Heart left ventricle (tissue), 13 donors: ENCODE results near the gene PTPRD.

Experiments
- POLR2A ChIP-seq, 2 donors: fragments of 450-650 bp; IDR thresholded peaks; one replicate each; pipeline ENCODE4 v1.6.1; 2017; ENCODE audit warnings: antibody characterized with exemption in 2 of 2, mild to moderate bottlenecking in 2 of 2, moderate library complexity in 2 of 2
- TF ChIP-seq, protein P1 (sequence below), 12 donors: fragments of 200-600 bp; sonication (generic) in 4 of 12; IDR thresholded peaks; one replicate each; pipeline versions ENCODE4 v1.5.0 to v1.8.0; 2018 to 2022; ENCODE audit warnings: antibody characterized with exemption in 12 of 12, mild to moderate bottlenecking in 5 of 12
- donor health status: ischemic (EF 13 %, LVEDD 7.1; RV severe dilation, severe dysfunction).
- donor health status: DM: no; HTN: yes; CAD: no.
- donor health status: DM: no; HTN: no; CAD: no.
- donor health status: ischemic (EF 25% LVEDD 6.9; RV normal size, moderate dysfunction).
- donor health status: ischemic (EF 25% LVEDD 5.7; RV mildly dilated, moderate dysfunction).
- donor health status: ischemic (EF 35%, LVEDD 5.7; RV mildly dilated, moderate dysfunction).
- donor health status: nonischemic (EF 11% LVEDD 7.7; RV severe dilation, severe dysfunction).
- donor health status: DM: yes; HTN: yes; CAD: no.
- donor health status: PGD.
- donor health status: ischemic (EF 29% LVEDD 5.4; RV normal size, mild dysfunction).
- donor health status: nonischemic (EF 23%, LVEDD 6.1; RV moderate dilation, normal function).

DNA sequence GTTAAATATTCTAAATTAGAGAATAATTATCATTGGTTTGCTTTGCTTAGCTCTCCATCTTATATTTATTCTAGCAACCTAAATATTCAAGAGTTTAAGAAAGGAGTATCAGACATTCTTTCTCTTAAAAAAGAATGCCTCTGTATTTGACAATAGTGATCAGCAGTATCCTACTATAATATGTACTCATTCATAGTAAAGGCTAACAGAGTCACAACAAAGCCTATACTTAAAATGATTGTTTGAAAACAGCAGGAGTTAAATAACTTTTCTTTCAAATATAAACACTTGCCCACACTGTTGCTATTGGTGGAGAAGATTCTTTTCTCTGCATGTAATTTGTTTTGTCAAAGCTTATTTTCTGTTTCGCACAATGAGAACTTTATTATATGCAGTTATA, 178.4 kb downstream of the PTPRD start:
- TF ChIP-seq POLR2A (IDR thresholded peaks at IDR 0.05), result no peak
- TF ChIP-seq, protein P1, sequence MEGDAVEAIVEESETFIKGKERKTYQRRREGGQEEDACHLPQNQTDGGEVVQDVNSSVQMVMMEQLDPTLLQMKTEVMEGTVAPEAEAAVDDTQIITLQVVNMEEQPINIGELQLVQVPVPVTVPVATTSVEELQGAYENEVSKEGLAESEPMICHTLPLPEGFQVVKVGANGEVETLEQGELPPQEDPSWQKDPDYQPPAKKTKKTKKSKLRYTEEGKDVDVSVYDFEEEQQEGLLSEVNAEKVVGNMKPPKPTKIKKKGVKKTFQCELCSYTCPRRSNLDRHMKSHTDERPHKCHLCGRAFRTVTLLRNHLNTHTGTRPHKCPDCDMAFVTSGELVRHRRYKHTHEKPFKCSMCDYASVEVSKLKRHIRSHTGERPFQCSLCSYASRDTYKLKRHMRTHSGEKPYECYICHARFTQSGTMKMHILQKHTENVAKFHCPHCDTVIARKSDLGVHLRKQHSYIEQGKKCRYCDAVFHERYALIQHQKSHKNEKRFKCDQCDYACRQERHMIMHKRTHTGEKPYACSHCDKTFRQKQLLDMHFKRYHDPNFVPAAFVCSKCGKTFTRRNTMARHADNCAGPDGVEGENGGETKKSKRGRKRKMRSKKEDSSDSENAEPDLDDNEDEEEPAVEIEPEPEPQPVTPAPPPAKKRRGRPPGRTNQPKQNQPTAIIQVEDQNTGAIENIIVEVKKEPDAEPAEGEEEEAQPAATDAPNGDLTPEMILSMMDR (IDR thresholded peaks at IDR 0.05), result no peak
